ENCODE measurements around the gene ARID3A. TPM values are rescaled to one million over a fixed set of nuclear protein-coding genes. Genes with fewer than 3 reads are reported as not detected.

Gene ARID3A
- total and polyA plus RNA-seq, 2 of the 8 experiments (the other 6 are each of a cell fraction or from before 2014, with no cell fraction given) = 40.5 to 77.4 TPM

- CTCF ChIA-PET (ENCODE audit: partially characterized antibody) = interaction anchor here (0.8 to 2.2 kb wide), 11 partner anchors 9 to 312 kb away, joined by 3 to 9 read pairs (median 4); partner anchors contain the start of gene AZU1
- no peak for FAIRE-seq
These were observed 28.8 kb upstream of the ARID3A start for GRCh38 chr19:896999-897398.

More at GRCh38 chr19:896999-897398, 28.8 kb upstream of the ARID3A start:
- no peak overlapping the region for H2BK15ac ChIP-seq (ENCODE audit: low read length)
- no peak overlapping the region for H3K27ac ChIP-seq (ENCODE audit: low read depth, low read length)
- no peak overlapping the region for H2AFZ ChIP-seq (ENCODE audit: low read length)
- no peak overlapping the region for H2BK12ac ChIP-seq (ENCODE audit: low read depth, low read length)
- H4K20me1 ChIP-seq (replicated peaks in 1 of 2; ENCODE audit: control insufficient read depth in 1 of 2, insufficient read depth in 2 of 2, low read length in 2 of 2) = peaks cover 10 to 19% of the 10 kb centered on the region in 2 experiments
- no peak overlapping the region for H2BK120ac ChIP-seq (replicated peaks; ENCODE audit: low read depth, low read length)
- no peaks in the 10 kb centered on the region for H3K9me3 ChIP-seq (ENCODE audit: insufficient read depth in 2 of 2, low read depth in 1 of 2, low read length in 1 of 2)
- POLR2A ChIA-PET (ENCODE audit: partially characterized antibody) = interaction anchor here (1.0 to 1.9 kb wide), 6 partner anchors 9 to 96 kb away, joined by 3 to 5 read pairs (median 4); no protein-coding TSS in a partner anchor
- no peak overlapping the region for H3K14ac ChIP-seq (ENCODE audit: insufficient read length)
- H3K27me3 ChIP-seq (replicated peaks in 1 of 4; ENCODE audit: control insufficient read depth in 3 of 4, extremely low read depth in 1 of 4, insufficient read depth in 3 of 4, low read length in 3 of 4) = no peaks in the 10 kb centered on the region
- no peak overlapping the region for H3K18ac ChIP-seq (ENCODE audit: extremely low read depth, low read length)
- no peak overlapping the region for H3K56ac ChIP-seq (replicated peaks; ENCODE audit: insufficient read length, low read depth, low read length)
- peaks cover 0 to 10% (median 5%) of the 10 kb centered on the region in 4 experiments; a peak in 5 of 7 replicates for H3K4me1 ChIP-seq (replicated peaks in 1 of 4; ENCODE audit: control insufficient read depth in 3 of 4, insufficient read depth in 4 of 4, low read length in 3 of 4)
- no peak overlapping the region for H3K4me2 ChIP-seq (ENCODE audit: insufficient read depth in 1 of 2, low read depth in 2 of 2, low read length in 2 of 2)
- H3K9ac ChIP-seq (replicated peaks in 1 of 4; ENCODE audit: extremely low read depth in 1 of 4, low read depth in 3 of 4, low read length in 3 of 4) = no peak overlapping the region
- WGBS, 2 experiments (ENCODE audit: extremely low coverage in 1 of 2, insufficient coverage in 1 of 2, insufficient read length in 1 of 2, insufficient replicate concordance in 2 of 2, low coverage in 1 of 2, low lambda C conversion rate in 2 of 2, missing lambda C conversion rate in 1 of 2) = 83% methylated on average over 11 of the region's 11 CpGs; no CpG with 5 or more reads in 1 of the 2 experiments
- no peak overlapping the region for H2AK5ac ChIP-seq (ENCODE audit: low read depth, low read length)
- no peak for DNase-seq (ENCODE audit: low read depth in 1 of 2, low spot score in 2 of 2)
- no peaks in the 10 kb centered on the region for H3K79me1 ChIP-seq (ENCODE audit: low read depth, low read length)
- no peak for TF ChIP-seq CTCF (IDR thresholded peaks at IDR 0.05; ENCODE audit: control extremely low read depth in 1 of 3, insufficient read depth in 1 of 3, low read depth in 1 of 3, low read length in 3 of 3)
- no peak for TF ChIP-seq EP300 (IDR thresholded peaks at IDR 0.05; ENCODE audit: borderline replicate concordance in 1 of 2, low read depth in 2 of 2, low read length in 2 of 2)
- H3K36me3 ChIP-seq (ENCODE audit: control insufficient read depth in 2 of 4, insufficient read depth in 4 of 4, low read length in 3 of 4) = peaks cover 0 to 13% (median 2%) of the 10 kb centered on the region in 4 experiments; a peak in 2 of 8 replicates
- H2BK20ac ChIP-seq (ENCODE audit: low read length) = no peak overlapping the region
- no peak overlapping the region for H3K23ac ChIP-seq (ENCODE audit: insufficient read length)
- no peak overlapping the region for H4K5ac ChIP-seq (ENCODE audit: insufficient read length, low read depth, low read length)
- no peak overlapping the region for H4K8ac ChIP-seq (ENCODE audit: extremely low read depth, insufficient read depth, low read length)
- H2BK5ac ChIP-seq (ENCODE audit: low read depth, low read length) = no peak overlapping the region
- H4K91ac ChIP-seq (replicated peaks; ENCODE audit: insufficient read length, low read length) = no peak overlapping the region
- no peaks in the 10 kb centered on the region; a peak in 1 of 4 replicates for H3K79me2 ChIP-seq (ENCODE audit: control insufficient read depth in 1 of 2, insufficient read depth in 2 of 2, low read length in 2 of 2)
- H3K4ac ChIP-seq (replicated peaks; ENCODE audit: insufficient read length, low read depth, low read length) = no peak overlapping the region
- H3K23me2 ChIP-seq (ENCODE audit: low read depth, low read length) = peaks cover 6% of the 10 kb centered on the region; the same call in 1 of the 2 replicates
- H3K4me3 ChIP-seq (ENCODE audit: extremely low read depth in 1 of 4, insufficient read depth in 2 of 4, low read depth in 3 of 4, low read length in 4 of 4) = no peak overlapping the region
